Left renal cortex interstitium (tissue), 4 donors: ENCODE results near the gene RERE. TPM values are rescaled to one million over a fixed set of nuclear protein-coding genes. Genes with fewer than 3 reads are reported as not detected.

Experiments
- DNase-seq, 4 donors: peaks; one replicate each; pipeline ENCODE4 v3.0.0-alpha.2; 2013; ENCODE audit warnings: low read depth in 4 of 4, low spot score in 2 of 4, missing footprints in 1 of 4
- polyA plus RNA-seq, 4 donors: library from polyadenylated mRNA; unstranded; fragments of 120-200 nt; gene quantifications; one replicate each; pipeline ENCODE4 v1.2.1, GENCODE V29; 2013; ENCODE audit not compliant: insufficient read length in 4 of 4

Gene RERE
- polyA plus RNA-seq, 4 donors = 118 to 175 (median 139) TPM

DNA sequence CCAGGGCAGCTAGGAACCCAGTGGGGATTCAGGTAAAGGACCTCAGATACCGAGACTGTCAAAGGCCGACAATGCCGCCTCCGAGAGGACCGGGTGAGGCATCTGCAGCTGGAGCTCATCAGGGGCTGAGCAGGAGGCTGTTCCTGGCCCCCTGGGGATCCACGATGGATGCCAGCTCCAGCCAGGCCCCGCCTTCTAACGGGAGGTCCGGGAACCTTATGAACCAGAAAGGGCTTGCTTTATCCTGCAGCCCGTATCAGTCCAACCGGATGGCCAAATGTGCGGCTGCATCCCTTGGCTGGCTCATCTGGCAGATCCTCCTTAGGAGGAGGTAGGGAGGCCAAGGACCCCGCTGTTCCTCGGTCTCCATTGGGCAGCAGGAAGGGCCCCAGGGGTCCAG is 467.5 kb downstream of the RERE start:
- no peak for DNase-seq

DNA sequence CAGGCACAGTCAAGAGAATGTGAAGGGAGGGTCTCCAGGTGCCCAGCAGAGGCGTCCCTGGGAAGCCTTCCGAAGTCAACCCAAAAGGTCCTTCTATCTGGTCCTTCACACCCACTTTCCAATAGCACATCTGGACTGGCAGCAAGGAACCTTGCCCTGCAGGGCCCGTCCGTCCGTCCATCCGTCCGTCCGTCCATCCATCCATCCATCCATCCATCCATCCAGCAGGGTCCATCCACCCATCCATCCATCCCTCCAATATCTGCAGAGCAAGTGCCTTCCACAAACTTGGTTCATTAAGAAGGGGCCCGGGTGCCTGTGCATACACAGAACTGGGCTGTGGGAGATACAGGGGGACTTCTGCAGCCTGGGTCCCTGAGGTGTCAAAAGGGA is 468.0 kb downstream of the RERE start:
- no peak for DNase-seq

DNA sequence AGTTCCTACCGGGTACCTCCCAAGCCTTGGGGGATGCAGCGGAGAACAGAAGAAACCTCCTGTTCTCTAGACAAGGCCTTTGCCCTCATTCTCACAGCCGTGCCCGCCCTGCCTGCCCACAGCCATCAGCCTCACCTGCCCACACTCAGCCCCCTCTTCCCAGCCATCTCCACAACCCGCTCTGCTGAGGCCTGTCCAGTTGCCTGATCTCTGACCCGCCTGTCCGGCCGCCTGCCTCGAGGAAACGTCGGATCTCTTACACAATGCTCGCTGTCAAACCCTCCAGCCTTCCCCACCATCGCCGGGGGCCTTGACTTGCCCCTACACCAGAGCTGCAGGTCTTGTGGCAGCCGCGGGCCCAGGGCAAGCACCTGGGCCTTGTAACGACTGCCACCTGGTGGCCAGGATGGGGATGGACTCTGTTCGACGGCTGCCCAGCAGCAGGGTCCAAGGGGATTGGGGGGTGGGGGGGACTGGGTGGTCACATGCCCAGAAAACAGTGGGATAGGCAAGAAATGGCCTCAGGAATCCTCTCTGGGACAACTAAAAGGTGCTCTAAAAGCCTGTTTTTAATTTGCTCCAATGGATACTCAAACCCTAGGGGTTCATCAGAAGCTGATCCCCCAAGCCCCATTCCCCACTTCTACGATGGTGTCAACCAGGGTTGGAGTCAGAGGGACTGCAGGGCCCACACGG is 468.5 kb downstream of the RERE start:
- DNase-seq = no peak

DNA sequence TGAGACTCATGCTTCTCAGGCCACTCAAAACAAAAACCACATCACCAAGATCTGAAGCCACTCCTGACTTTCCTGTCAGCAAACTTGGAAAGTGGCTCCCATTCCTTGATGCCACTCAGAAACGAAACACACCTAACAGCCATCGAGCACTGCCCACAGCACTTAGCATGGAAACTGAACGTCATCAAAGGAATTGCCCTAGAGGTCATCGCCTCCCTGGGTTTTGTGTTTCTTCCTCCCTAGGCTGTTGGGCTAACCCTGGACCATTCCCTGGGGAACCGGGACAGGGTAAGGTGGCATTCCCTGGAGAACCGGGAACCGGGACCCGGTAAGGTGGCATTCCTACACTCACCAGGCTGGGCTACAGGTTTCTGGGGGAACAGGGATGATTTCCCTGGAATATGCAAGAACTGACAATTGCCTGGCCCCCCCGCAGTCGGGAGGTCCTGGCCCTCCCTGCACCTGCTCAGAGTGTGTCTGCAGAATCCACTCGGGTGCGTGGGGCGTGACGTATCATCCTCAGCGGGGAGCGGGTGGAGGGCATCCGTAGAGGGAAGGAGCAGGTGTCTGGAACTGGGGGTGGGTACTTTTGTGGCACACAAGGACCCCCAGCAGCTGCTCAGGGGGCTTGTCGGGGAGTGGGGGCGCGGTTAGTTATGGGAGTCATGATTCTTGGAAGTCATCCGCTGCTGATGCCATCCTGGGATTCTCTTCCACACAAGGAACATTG is 469.2 kb downstream of the RERE start:
- no peak for DNase-seq

DNA sequence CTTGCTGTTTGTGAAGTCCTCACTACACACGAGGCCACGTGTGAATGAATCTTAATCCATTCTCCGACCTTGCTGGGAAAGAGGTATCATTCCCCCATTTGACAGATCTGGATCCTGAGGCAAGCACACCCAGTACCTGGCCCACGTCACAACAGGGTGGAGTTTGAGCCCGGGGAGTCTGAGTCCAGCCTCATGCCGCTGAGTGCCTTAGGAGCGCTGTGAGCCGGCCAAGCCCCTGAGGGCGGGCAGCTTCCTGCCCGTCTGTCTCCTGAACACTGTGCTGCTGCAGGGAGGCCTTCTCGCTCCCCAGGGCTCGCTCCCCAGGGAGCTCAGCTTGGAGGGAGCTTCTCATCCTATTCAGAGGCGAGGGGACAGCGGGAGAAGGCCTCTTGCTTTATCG is 469.8 kb downstream of the RERE start:
- DNase-seq = no peak

DNA sequence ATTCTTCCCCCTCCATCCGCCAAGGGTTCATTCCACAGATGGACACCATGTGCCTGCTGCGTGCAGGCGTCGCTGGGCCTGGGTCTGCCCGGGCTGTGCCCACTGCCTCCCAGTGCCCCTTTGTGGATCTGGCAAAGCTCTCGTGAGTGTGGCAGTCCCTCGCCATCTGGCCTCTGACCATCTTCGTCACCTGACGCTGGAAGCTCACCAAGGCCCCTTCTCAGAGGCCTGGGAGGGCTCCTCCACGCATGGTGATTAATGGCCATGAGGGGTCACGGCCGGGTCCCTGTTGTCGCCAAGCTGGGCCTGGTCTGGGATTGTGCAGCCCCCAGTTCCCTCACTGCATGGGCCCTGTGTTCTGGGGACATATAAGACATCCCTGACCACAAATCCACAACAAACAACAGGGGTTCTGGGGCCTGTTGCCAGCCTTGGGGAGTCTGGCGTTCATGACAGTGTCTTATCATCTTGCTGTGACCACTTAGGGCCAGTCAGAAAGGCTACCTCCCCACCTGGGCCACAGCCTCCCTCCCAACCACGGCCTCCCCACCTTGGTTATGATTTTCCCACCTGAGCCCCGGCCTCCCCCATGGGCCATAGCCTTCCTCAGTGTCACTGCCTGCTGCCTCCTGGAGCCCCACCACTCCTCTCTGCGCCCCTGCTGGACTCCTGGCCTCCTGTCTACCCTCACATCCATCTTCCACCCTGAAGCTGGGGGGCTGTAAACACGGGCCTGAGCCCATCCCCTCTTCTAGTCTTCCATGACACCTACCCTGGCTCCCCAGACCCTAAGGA is 471.6 kb downstream of the RERE start:
- no peak for DNase-seq

DNA sequence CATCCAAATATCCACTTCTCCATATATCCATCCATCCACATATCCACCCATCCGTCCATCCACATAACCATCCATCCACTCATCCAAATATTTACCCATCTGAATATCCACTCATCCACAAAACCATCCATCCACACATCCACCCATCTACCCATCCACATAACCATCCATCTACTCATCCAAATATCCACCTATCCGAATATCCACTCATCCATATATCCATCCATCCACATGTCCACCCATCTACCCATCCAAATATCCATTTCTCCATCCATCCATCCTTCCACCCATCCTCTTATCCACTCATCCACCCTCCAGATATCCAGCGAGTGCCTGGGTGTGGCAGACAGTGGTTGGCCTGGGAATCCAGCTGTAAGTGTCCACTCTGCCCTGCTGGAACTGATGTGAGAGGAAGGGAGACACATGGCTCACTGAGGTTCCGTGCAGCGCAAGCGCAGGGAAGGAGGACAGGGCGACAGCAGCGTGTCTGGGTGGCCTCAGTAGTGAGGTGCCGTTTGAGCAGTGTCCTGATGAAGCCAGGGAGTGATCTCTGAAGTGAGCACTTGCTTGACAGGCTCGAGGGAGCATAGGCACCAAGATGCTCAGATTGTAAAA is 472.4 kb downstream of the RERE start:
- DNase-seq = no peak

DNA sequence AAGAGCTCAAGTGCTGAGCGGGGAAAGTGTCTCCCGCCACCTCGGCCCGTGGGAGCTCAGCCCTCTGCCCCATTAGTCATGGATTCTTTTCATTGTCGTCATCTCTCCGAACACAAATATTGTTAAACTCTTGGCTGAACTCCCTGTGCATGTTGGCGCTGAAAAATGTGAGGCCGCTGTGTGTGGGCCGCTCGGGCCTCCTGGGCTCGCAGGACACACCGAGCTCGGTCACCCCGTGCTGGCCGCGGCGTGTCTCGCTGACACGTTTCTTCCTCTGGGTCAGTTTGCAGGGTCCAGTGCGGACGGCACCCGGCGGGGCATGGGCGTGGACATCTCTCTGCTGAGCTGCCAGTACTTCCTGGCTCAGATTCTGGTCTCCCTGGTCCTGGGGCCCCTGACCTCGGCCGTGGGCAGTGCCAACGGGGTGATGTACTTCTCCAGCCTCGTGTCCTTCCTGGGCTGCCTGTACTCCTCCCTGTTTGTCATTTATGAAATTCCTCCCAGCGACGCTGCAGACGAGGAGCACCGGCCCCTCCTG is 473.9 kb downstream of the RERE start:
- peak in 3 of 4 donors; percentile 50 to 74 (median 56) for DNase-seq

DNA sequence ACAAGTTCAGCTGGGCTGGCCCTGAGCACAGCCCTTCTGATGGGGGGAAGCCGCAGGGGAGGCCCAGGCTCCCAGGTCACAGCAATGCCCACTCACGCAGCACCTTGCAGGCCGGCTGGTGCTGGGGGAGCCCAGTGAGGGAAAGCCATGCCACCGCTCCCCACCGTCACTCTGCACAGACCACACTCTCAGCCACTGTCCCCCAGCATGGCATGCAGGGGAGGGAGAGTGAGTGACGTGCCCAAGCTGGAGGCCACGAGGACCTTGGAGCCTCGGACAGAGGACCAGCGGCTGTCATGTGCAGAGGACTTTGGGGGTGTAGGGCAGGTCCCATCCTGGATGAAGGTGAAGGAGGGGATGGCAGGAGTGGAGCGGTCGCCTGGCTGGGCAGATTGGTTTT is 474.4 kb downstream of the RERE start:
- DNase-seq = no peak

DNA sequence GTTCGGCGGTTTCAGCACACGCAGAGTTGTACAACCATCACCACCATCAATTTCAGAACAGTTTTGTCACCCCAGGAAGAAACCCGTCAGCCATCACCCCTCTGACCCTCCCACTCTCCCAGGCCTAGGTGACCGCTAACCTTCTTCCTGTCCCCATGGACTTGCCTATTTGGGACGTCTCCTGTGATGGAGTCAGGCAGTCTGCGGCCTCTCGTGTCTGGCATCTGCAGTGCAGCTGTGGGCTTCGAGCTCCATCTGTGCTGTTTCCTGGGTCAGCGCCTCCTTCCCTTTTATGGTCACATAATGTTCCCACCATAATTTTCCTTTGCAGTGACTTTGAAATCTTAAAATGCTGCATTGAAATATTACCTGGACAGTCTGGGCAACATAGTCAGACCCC is 475.1 kb downstream of the RERE start:
- no peak for DNase-seq

DNA sequence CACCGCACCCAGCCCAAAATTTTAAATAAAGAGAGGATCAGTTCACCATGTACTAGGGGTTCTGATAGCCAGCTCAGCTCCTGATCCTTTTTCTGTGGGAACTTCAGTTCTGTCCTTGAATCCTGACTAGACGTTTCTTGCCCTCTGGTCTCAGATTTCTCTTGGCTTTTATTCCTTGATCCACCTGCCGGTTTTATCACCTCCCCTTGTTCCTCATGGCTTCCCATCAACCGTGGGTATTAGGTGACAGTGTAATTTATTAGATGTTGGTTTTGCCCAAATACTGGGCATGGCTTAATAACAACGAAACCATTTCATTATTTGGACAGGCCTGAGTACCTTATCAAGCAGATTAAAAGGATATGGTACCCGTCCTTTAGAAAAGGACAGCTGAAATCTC is 477.0 kb downstream of the RERE start:
- DNase-seq = no peak

DNA sequence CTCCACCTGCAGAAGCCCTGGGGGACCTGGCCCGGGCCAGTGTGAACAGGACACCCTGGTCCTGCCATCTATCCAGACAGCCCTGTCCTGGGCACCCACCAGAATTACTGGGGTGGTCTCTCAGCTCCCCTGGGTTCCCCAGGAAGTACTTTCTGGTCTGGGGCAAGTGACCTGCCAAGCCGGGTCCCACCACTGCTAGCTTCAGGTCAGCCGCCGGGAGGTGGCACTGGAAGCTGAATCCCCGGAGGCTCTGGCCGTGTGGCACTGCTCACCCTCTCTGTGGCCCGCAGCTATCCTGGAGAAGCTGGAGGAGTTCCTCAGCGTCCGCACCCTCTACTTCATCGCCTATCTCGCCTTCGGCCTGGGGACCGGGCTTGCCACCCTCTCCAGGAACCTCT is 478.2 kb downstream of the RERE start:
- DNase-seq = no peak

DNA sequence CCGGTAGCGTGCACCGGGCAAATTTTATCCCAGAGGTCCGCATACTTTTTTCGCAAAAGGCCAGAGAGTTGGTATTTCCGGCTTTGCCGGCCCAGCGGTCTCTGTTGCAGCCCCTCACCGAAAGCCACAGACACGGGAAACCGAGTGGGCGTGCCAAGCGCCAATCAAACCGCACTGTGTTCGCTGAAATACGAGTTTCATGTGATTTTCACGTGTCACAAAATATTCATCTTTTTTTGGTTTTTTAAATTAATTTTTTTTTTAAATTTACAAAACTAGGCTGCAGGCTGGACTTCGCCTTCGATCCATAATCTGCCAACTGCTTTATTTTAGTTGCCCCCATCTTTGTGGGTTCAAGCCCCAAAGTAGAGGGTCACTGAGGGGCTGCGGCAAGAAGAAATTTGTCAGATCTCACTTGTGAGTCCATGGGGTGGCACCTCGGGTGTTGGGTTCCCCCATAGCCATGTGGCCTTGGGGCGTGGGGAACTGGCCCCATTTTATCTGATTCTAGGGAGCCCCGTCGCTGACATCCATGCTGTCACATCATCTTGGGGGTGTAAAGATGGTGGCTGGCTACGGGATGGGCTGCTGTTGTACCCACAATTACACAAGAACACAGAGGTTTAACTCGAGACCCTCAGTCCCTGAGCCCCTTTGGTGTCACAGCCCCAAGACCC is 478.8 kb downstream of the RERE start:
- no peak for DNase-seq

DNA sequence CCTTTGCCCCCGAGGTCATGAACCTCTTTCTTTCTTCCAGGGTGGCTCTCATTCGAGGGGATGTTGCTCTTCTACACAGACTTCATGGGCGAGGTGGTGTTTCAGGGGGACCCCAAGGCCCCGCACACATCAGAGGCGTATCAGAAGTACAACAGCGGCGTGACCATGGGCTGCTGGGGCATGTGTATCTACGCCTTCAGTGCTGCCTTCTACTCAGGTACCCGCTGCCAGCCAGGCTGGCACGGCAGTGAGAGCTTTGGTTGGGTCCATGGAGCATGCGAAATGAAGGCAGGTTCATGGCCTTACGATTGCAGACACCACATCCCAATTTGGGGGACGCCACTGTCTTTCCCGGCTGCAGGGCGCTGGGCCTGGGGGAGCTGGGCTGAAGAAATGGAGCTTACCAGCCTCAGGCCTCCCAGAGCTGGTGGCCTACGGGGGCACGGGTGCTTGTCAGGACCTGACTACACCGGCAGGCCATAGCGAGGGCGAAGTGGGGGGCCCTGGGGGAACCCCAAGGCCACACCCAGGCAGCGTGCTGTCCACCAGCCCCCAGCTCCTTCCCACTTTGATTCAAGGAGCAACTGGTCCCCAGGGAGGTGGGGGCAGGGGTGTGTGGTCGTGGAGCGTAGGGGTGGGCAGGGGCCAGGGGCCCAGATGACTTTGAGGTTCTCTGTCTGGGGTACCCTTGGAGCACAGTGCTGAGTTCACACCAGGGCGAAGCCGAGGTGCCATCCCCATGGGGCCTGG is 479.5 kb downstream of the RERE start:
- DNase-seq = no peak

DNA sequence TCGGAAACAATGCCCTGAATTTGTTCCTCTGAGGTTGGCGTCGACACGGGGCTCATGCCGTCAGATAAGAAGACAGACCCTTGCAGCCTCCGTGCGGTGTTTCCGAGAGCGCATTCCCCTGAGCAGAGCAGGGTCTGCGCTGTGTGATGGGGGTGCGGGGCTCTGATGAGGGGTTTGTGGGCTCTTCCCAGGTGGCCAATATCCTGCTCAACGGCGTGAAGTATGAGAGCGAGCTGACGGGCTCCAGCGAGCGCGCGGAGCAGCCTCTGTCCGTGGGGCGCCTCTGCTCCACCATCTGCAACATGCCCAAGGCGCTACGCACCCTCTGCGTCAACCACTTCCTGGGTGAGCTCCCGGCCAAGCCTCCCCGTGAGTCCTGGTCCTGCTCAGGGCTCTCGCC is 482.2 kb downstream of the RERE start:
- DNase-seq = no peak

DNA sequence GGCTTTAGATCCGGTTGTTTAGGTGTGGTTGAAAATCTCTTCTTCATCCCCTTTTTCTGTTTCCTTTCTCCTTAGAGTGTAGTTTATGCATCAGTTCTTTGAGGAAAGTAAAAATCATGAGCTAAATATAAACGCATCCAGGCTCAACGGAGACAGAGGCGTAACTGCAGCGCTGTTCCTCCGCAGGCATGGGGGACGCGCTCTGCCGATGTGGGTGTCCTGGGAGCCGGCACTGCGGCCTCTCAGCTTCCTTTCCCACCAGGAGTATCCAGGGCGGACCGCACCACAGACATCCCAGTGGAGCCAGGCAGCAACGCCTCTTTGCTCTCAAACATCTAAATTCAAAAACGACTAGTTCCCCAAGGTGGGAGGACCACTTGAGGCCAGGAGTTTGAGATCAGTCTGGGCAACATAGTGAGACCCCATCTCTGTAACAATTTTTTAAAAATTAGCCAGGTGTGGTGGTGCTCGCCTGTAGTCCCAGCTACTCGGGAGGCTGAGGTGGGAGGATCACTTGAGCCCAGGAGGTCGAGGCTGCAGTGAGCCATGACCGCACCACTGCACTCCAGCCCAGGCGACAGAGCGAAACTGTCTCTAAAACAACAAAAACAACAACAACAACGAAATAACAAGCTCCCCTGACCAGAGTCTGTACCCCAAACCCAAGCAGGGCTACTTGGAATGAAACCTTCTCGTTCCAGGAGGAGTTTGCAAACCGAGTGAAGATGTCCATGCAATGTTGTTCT is 483.2 kb downstream of the RERE start:
- no peak for DNase-seq

DNA sequence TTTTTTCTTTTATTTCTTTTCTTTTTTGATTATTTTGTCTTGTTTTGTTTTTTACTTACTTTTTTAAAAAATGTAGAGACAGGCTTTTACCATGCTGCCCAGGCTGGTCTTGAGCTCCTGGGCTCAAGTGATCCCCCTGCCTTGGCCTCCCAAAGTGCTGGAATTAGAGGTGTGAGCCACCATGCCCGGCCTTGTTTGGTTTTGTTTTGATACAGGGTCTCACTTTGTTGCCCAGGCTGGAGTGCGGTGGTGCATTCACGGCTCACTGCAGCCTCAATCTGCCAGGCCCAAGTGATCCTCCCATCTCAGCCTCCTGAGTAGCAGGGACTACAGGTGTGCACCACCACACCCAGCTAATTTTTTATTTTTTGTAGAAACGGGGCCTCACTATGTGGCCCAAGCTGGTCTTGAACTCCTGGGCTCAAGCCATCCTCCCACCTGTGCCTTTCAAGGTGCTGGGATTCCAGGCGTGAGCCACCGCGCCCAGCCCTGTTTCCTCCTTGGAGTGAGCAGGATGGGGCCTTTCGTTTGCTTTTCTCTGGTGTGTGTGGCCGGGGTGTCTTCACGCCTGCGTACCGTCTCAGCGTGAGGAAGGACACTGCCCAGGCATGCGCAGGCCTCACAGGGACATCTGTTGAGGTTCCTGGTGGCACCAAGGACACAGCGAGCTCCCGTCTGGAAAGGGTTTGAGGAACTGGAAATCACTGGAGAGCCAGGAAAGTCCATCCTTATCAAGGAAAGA is 484.0 kb downstream of the RERE start:
- DNase-seq = no peak

DNA sequence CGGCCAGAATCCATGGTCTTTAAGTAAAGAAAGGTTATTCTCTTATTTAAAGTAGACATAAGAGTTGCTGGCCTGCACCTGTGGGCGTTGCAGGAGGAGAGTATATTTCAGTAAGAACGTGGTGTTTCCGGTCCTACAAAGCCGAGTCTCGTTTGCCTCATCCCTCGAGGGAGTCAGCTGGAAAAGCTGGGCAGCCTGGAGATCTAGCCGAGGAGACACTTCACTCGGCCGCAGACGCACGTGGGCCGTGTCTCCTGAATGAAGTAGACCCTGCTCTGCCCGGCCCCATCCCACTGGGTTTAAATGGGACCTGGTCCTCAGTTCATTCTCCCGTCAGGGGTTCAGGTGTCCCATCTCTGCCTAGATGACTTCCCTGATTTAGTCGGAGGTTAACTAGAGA is 484.6 kb downstream of the RERE start:
- DNase-seq = no peak
